K562 (cell line): ENCODE data around the gene ELF1. TPM values are rescaled to one million over a fixed set of nuclear protein-coding genes. Genes with fewer than 3 reads are reported as not detected.

Source experiments
- ATAC-seq: fragments of 200-7000 bp; cut with Tn5 transposase; 3 replicates; pipeline ENCODE4 v1.9.1; 2020; ENCODE audit warnings: moderate library complexity
- BruUV-seq: library from RNA; stranded (reverse); fragments of 400-500 nt; replicated peaks from 2 replicates; lab custom pipeline; 2021; lab: Mats Ljungman, UMichigan
- CTCF ChIA-PET: fragments of 300-600 bp; formaldehyde crosslinking; extraction: SDS; loops from one replicate; lab custom pipeline; 2021; ENCODE audit warnings: low intra/inter-chr PET ratio; lab: Yijun Ruan, JAX
- POLR2A ChIA-PET: fragments of 300-600, 350-650 bp; sonication (Branson Sonifier 250); formaldehyde crosslinking; extraction: SDS; loops from one replicate; lab custom pipeline; 2021; ENCODE audit warnings: antibody characterized with exemption, inconsistent platforms; lab: Yijun Ruan, JAX
- DNase-seq, 4 experiments: peaks; one replicate each; pipeline versions ENCODE4 v3.0.0 to v3.0.0-alpha.2; 2011 to 2018; ENCODE audit warnings: low spot score in 3 of 4, mixed read lengths in 3 of 4; ENCODE audit errors: extremely low read depth in 1 of 4
- FAIRE-seq: peaks from 2 replicates; lab custom pipeline; 2011; peaks lifted over from hg19 to GRCh38; lab: Jason Lieb, UNC
- H2AFZ ChIP-seq: 2 replicates; pipeline ENCODE4 v1.6.0; 2011; ENCODE audit warnings: low read depth, low read length, control low read depth, inconsistent platforms
- H3K27ac ChIP-seq: fragments of 200-600 bp; 3 replicates; pipeline ENCODE4 v1.8.0; 2011; ENCODE audit warnings: low read depth, mild to moderate bottlenecking, control low read depth, inconsistent platforms, low read length, moderate library complexity, mixed read lengths; ENCODE audit errors: extremely low read depth
- H3K27me3 ChIP-seq, 2 experiments: fragments of 300-600 bp in 1 of 2; 2 replicates in 1 of 2; 3 replicates in 1 of 2; pipeline versions ENCODE4 v1.6.0 to v1.8.0; 2011; ENCODE audit warnings: inconsistent platforms in 2 of 2, low read length in 2 of 2, mild to moderate bottlenecking in 1 of 2, mixed read lengths in 1 of 2, moderate library complexity in 1 of 2; ENCODE audit not compliant: control insufficient read depth in 2 of 2, insufficient read depth in 2 of 2
- H3K36me3 ChIP-seq: fragments of 300-600 bp; 3 replicates; pipeline ENCODE4 v1.8.0; 2011; ENCODE audit warnings: mild to moderate bottlenecking, low read length, inconsistent platforms; ENCODE audit not compliant: control insufficient read depth, insufficient read depth
- H3K4me1 ChIP-seq, 2 experiments: fragments of 200-600 bp in 1 of 2; replicated peaks in 1 of 2; 2 replicates in 1 of 2; 3 replicates in 1 of 2; pipeline versions ENCODE4 v1.5.1 to v1.8.0; 2011; ENCODE audit warnings: inconsistent platforms in 2 of 2, low read length in 2 of 2, mild to moderate bottlenecking in 1 of 2, mixed read lengths in 1 of 2, moderate library complexity in 1 of 2; ENCODE audit not compliant: control insufficient read depth in 2 of 2, insufficient read depth in 2 of 2
- H3K4me2 ChIP-seq: 2 replicates; pipeline ENCODE4 v1.6.1; 2011; ENCODE audit warnings: low read length, control low read depth, inconsistent platforms, mixed read lengths; ENCODE audit not compliant: insufficient read depth
- H3K4me3 ChIP-seq: fragments of 200-600 bp; sonication (generic), shearing (Covaris generic); 2 replicates; pipeline ENCODE4 v1.5.1; 2016; ENCODE audit warnings: control low read depth, inconsistent platforms
- H3K79me2 ChIP-seq: fragments of 200-600 bp; 3 replicates; pipeline ENCODE4 v1.8.0; 2011; ENCODE audit warnings: low read length, inconsistent platforms; ENCODE audit not compliant: control insufficient read depth, insufficient read depth
- H3K9ac ChIP-seq, 2 experiments: 2 replicates each; pipeline versions ENCODE4 v1.6.0 to v1.6.1; 2011; ENCODE audit warnings: low read depth in 2 of 2, low read length in 2 of 2, control low read depth in 1 of 2, inconsistent platforms in 1 of 2, mild to moderate bottlenecking in 1 of 2, mixed read lengths in 1 of 2; ENCODE audit not compliant: insufficient read depth in 1 of 2
- H3K9me1 ChIP-seq: one replicate; pipeline ENCODE4 v1.6.0; 2011; ENCODE audit warnings: inconsistent platforms, mild to moderate bottlenecking, low read length, moderate library complexity; ENCODE audit not compliant: control insufficient read depth, insufficient read depth
- H3K9me3 ChIP-seq: replicated peaks from 2 replicates; pipeline ENCODE4 v1.5.1; 2011; ENCODE audit warnings: low read depth, low read length, inconsistent platforms; ENCODE audit not compliant: control insufficient read depth, insufficient read depth
- H4K20me1 ChIP-seq: replicated peaks from 2 replicates; pipeline ENCODE4 v1.6.1; 2011; ENCODE audit warnings: low read length, inconsistent platforms, mixed read lengths; ENCODE audit not compliant: control insufficient read depth, insufficient read depth
- ATF7 ChIP-seq: fragments of 450-650 bp; IDR thresholded peaks from 2 replicates; pipeline ENCODE4 v1.7.1; 2014; ENCODE audit warnings: mild to moderate bottlenecking, moderate library complexity
- C11orf30 ChIP-seq: fragments of 450-650 bp; IDR thresholded peaks from 2 replicates; pipeline ENCODE4 v1.6.1; 2016; ENCODE audit warnings: low read depth, mild to moderate bottlenecking
- CBFA2T3 ChIP-seq: fragments of 450-650 bp; IDR thresholded peaks from 2 replicates; pipeline ENCODE4 v1.6.1; 2017
- CXXC5 ChIP-seq: fragments of 250-450 bp; sonication (Bioruptor Pico); IDR thresholded peaks from 2 replicates; pipeline ENCODE4 v1.8.0; 2022; ENCODE audit warnings: inconsistent platforms, mild to moderate bottlenecking, moderate library complexity
- DPF2 ChIP-seq: fragments of 450-650 bp; IDR thresholded peaks from 2 replicates; pipeline ENCODE4 v1.6.1; 2016
- EHMT2 ChIP-seq: fragments of 450-650 bp; IDR thresholded peaks from 2 replicates; pipeline ENCODE4 v1.6.1; 2018; ENCODE audit warnings: antibody characterized with exemption
- JUND ChIP-seq, 2 experiments: IDR thresholded peaks; 2 replicates in 1 of 2; 3 replicates in 1 of 2; pipeline ENCODE4 v1.6.1; 2011; ENCODE audit warnings: borderline replicate concordance in 2 of 2, low read depth in 2 of 2, low read length in 2 of 2, improper control_type of control experiment in 1 of 2, missing biosample characterization in 1 of 2, missing genetic modification characterization in 1 of 2, missing genetic modification reagents in 1 of 2
- NRF1 ChIP-seq, 2 experiments: fragments of 450-650 bp; IDR thresholded peaks in 1 of 2; conservative IDR thresholded peaks in 1 of 2; 2 replicates each; pipeline ENCODE4 v1.6.1; 2014; ENCODE audit warnings: mild to moderate bottlenecking in 2 of 2
- SOX6 ChIP-seq: fragments of 450-650 bp; IDR thresholded peaks from 2 replicates; pipeline ENCODE4 v1.6.1; 2014; ENCODE audit warnings: mild to moderate bottlenecking
- TCF3 ChIP-seq: sonication (generic); formaldehyde crosslinking; IDR thresholded peaks from 2 replicates; pipeline ENCODE4 v1.4.0; 2020; ENCODE audit warnings: mild to moderate bottlenecking, missing genetic modification reagents
- TCF7L2 ChIP-seq: fragments of 150-350 bp; IDR thresholded peaks from 2 replicates; pipeline ENCODE4 v1.6.1; 2016; ENCODE audit warnings: low read depth, mild to moderate bottlenecking, low read length, moderate library complexity
- TRIM28 ChIP-seq: fragments of 450-650 bp; IDR thresholded peaks from 2 replicates; pipeline ENCODE4 v1.6.1; 2017
- ZC3H11A ChIP-seq: IDR thresholded peaks from 2 replicates; pipeline ENCODE4 v1.6.1; 2012; ENCODE audit warnings: low read depth, low read length, improper control_type of control experiment
- ZNF121 ChIP-seq: sonication (generic); formaldehyde crosslinking; conservative IDR thresholded peaks from 2 replicates; pipeline ENCODE4 v1.8.0; 2022; ENCODE audit warnings: missing genetic modification reagents
- ZNF274 ChIP-seq: IDR thresholded peaks from 2 replicates; pipeline ENCODE4 v1.6.1; 2011; ENCODE audit warnings: low read depth, mild to moderate bottlenecking, low read length, moderate library complexity, borderline replicate concordance
- ZNF384 ChIP-seq: IDR thresholded peaks from 2 replicates; pipeline ENCODE4 v1.6.1; 2012; ENCODE audit warnings: low read depth, low read length, improper control_type of control experiment
- ZNF518B ChIP-seq: fragments of 250-450 bp; sonication (Bioruptor Pico); IDR thresholded peaks from 2 replicates; pipeline ENCODE4 v1.5.0; 2021; ENCODE audit warnings: mild to moderate bottlenecking, moderate library complexity
- WGBS: fragments of 100-300 bp; shearing (Covaris generic); methylation state at CpG from one replicate; pipeline ENCODE4 v1.1.6; 2016; ENCODE audit warnings: low coverage, mixed read lengths; ENCODE audit not compliant: insufficient coverage; ENCODE audit errors: missing lambda C conversion rate; 5-methylcytosine and 5-hydroxymethylcytosine counted together
- in situ Hi-C: fragments of 300-500 bp; cut with MboI; formaldehyde crosslinking; loops from 4 replicates; pipeline ENCODE4 v1.15.0; 2018; ENCODE audit warnings: inconsistent platforms, mixed read lengths
- intact Hi-C: fragments of 100-400 bp; cut with micrococcal nuclease; formaldehyde crosslinking; loops from 2 replicates; pipeline ENCODE4 v1.14.2; 2022
- polyA plus RNA-seq, 8 experiments: library from polyadenylated mRNA; depleted of rRNA in 4 of 8; stranded (reverse) in 5 of 8; unstranded in 3 of 8; fragments of >200 nt; fragmentation: Nextera tagmentation in 2 of 8; fragmentation: Illumina TruSeq in 1 of 8; extraction: Ambion mirVana in 2 of 8; extraction: Trizol in 1 of 8; gene quantifications; 2 replicates each; pipeline versions ENCODE4 v1.2.1 to v1.2.3, GENCODE V29; 2011 to 2014; ENCODE audit warnings: inconsistent platforms in 1 of 8, missing spikeins in 1 of 8
- total RNA-seq, 7 experiments: library from RNA; depleted of rRNA in 6 of 7; stranded (reverse); fragments of >200 nt in 6 of 7; fragmentation: Illumina TruSeq in 2 of 7; extraction: Trizol in 2 of 7; gene quantifications; 2 replicates each; pipeline versions ENCODE4 v1.2.1 to v1.2.3, GENCODE V29; 2011 to 2021; ENCODE audit warnings: low replicate concordance in 1 of 7

ELF1 gene
- total and polyA plus RNA-seq, 9 of the 15 experiments (the other 6 are each of a cell fraction or from before 2014, with no cell fraction given): 24.7 to 54.4 (median 33.4) TPM

DNA sequence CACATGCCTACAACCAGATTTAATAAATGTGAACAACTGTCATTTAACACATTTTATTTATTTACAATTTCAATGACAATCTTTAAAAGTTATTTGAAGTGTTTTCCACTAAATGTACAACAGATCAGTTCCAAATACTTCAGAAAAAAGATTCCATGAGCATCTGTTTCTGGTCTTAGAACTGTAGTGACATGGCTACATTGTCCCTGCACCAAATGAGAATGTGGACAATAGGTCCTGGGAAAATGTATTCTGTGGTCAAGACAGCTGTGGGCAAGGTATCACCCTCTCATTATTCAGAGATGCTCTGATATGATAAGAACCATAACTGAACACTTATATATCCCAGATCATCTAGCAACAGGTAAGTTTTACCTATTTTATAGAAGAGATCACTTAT is 43.7 kb downstream of the ELF1 start (continued):
- TF ChIP-seq ZNF274 (no peak), CBFA2T3 (no peak)

- 0 out of 2 replicates have a peak, but pooled peaks cover 10% of the 10 kb centered on the region for H4K20me1 ChIP-seq
- ATAC-seq (peak; percentile 90), DNase-seq (peak; percentile 46 to 81 (median 58)), FAIRE-seq (peak; percentile 97)
- no peak overlapping the region for H3K4me3 ChIP-seq
- POLR2A ChIA-PET: interaction anchor here (0.6 to 0.9 kb wide), 2 partner anchors 10 to 74 kb away, joined by 3 read pairs; no protein-coding TSS in a partner anchor
- no TSS peak for BruUV-seq
- H3K79me2 ChIP-seq: peaks cover 100% of the 10 kb centered on the region
- H3K4me1 ChIP-seq: peaks cover 0 to 19% of the 10 kb centered on the region in 2 experiments; a peak in 3 of 5 replicates
- peak overlapping the region; percentile 59 for H3K27ac ChIP-seq
- WGBS: 21% methylated on average over 4 of the region's 4 CpGs
- H3K9ac ChIP-seq: peak overlapping the region in 1 of 2 experiments; percentile 36; a peak in 1 of 4 replicates
- H2AFZ ChIP-seq: no peak overlapping the region
- intact Hi-C loops (loop anchor here (2.0 kb wide), 1 partner anchor 78 kb away; no protein-coding TSS in a partner anchor), in situ Hi-C loops (no loop called here)
- H3K36me3 ChIP-seq: peaks cover 19% of the 10 kb centered on the region; the same call in 1 of the 3 replicates
- H3K9me1 ChIP-seq: no peaks in the 10 kb centered on the region
- H3K27me3 ChIP-seq: no peaks in the 10 kb centered on the region
- no peaks in the 10 kb centered on the region for H3K9me3 ChIP-seq
- CTCF ChIA-PET: interaction anchor here (0.5 kb wide), 1 partner anchor 172 kb away, joined by 3 read pairs; no protein-coding TSS in a partner anchor
- peak overlapping the region; percentile 60 for H3K4me2 ChIP-seq
- TF ChIP-seq TRIM28 (no peak), EHMT2 (peak; percentile 78; the same call in 1 of the 2 replicates), ZNF384 (0 out of 2 replicates have a peak, but pooled peaks have one; percentile 15), DPF2 (peak; percentile 79), TCF3 (CRISPR knock-in tag) (peak; percentile 77), ZNF518B (no peak), ZC3H11A (no peak), SOX6 (peak; percentile 40), JUND (IDR thresholded peaks at IDR 0.05; ENCODE audit: borderline replicate concordance, low read depth, low read length) (no peak), JUND (tag; IDR thresholded peaks at IDR 0.05; ENCODE audit: borderline replicate concordance, low read depth, low read length) (peak; percentile 8; the same call in 1 of the 3 replicates), ZNF121 (CRISPR knock-in tag) (no peak), NRF1 (conservative IDR thresholded peaks at IDR 0.05 in 1 of 2, IDR thresholded peaks at IDR 0.05 in 1 of 2) (no peak), C11orf30 (peak; percentile 25; the same call in 1 of the 2 replicates), TCF7L2 (no peak), CXXC5 (no peak), ATF7 (0 out of 2 replicates have a peak, but pooled peaks have one; percentile 18)
Measured at GRCh38 chr13:40974460-40975407, 44.4 kb downstream of the ELF1 start.
